Measurements from ENCODE around the gene RNF43.

Gene RNF43

DNA sequence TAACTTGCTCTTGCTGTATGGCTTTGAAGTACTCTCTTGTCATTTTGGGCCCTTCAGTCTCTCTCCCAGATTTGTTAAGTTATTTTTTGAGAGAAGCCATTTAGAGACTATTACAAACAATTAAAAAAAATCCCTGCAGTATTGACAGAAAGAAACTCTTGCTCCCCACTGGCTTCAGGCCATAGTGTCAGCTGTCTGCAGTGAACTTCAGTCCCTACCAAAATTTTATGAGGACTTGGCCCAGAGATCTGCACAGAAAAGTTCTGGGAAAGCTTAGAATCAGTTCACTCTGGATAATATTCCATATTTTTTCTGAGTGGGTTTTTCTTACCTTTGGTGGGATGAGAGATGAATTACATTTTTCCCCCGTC is 34.5 kb downstream of the RNF43 start:
- FAIRE-seq (no peak), DNase-seq (ENCODE audit: low spot score) (no peak)

DNA sequence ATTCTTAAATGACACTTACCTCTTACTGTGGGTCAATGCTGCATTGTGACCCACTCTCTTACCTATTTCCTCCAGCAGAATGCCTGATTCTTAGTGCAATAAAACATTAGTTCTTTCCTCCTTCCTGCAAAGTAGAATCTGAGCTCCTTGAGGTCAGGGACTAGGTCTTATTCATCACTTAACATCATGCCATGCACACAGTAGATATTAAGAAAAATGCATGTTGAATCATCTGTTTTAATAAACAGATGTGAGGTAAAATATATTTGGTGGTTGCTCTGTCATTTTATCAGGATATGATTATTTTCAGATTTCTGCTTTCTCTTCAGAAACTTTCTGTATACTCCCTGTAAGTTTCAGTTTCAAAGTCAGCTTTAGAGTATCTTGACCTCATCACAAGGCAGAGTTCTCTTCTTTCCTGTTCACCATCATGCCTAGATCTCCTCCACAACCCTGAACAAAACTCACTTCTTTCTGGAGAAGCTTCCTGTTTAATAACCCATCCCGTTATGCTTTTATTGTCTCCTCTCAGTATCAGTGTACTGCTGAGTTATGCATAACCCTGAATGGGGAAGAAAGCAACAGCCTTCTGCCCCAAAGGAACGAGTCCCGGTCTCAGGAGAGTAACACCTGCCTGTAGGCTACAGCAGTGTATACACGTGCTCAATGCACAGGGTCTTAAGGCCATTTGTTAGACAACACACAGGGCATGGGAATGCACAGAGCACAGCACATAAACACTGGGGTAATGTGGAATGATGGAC is 35.0 kb downstream of the RNF43 start:
- FAIRE-seq: peak; percentile 91
- no peak for DNase-seq (ENCODE audit: low spot score)

DNA sequence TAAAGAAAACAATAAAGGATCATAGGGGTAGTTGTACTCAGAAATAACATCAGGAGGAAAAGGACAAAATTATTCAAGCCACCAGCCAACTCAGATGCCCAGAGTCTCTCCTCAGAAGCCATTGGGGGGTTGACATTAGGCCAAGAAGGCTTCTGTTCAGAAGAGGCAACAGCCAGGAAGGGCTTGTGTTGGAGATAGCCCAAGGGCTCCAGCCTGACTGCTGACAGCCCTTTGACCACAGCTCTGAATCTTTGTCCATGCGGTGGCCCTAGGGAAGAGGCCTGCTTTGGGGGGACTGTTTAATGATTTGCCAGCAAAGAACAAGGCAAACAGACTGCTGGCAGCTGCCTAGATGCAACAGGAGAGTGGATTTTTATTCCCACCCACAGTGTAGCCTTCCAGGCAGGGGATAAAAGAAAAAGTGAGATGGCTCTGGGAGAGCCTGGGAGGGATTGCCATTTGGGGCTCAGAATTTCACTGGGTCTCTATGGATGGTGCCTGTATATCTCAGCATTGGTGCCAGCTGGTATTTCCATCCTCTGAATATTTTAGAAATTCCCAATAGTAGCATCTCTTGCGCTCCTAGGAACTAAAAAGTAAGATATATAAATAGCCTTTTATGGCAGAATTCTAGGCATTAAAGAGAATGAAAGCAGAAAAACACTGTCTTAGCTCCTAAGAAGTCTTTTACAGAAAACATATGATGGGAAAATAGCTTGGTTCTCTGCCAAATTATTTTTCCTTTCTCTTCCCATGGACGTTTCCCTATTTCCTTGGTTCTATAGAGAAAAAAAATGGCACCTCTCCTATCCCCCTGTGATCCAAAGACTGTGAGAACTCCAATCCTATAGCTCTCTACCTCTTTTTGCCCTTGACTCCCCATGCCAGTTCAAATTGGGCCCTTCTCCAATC is 36.0 kb downstream of the RNF43 start:
- no peak for FAIRE-seq
- no peak for DNase-seq (ENCODE audit: low spot score)

DNA sequence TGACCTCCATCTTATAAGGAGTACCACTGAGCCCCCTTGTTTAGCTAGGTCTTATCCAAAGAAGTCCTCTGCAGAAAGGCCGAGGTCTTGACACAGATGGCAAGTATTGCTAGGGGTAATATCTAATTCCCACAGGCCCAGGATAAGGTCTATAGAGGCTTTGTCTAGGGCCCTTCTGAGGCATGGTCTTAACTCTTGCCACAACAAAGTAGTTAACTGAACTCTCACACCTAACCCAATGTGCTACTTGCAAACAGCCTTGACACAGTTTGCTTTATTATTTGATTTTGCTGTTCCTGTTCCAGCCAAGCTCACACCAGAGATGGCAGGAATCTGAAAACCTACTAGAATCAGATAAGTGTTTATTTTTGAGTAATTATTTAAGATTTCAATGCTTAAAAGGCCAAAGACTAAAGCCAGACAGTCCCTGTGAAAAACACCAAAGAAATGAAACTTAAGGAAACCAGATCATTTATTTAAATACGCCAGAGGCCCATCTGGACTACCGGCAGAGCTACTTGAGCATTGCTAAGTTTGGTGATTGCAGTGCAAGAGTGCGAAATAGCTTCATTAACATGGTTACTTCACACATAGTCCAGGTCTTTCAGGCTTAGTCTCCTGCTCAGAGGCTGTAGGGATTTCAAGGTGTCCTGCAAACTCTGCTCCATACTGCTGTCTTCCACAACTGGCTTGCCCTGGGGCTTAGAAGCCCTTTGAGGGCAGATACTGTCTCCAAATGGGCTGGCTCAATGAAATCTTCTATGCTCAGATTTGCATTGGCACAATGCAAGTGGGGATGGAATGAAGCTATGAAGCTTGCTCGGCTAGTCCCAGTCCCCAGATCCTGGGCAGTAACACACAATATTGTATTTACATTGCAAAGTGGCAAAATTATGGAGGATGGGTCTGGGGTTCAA is 36.9 kb downstream of the RNF43 start:
- DNase-seq (ENCODE audit: low spot score): no peak
- FAIRE-seq: peak; percentile 92

DNA sequence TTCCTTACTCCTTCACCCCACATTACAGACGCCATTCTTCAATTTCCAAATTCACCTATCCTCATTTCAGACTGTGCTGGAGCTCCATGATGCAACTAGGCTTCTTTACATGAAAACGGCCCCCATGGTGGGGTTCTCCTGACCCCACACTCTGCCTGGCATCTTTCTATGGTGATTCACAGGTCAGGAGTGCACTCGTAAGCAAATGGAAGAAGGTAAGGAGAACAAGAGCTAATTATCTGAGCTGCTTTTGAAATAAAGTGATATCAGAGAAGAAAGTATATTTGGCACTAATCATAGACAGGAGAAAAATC is 37.9 kb downstream of the RNF43 start:
- DNase-seq (ENCODE audit: low spot score) (no peak), FAIRE-seq (no peak)

DNA sequence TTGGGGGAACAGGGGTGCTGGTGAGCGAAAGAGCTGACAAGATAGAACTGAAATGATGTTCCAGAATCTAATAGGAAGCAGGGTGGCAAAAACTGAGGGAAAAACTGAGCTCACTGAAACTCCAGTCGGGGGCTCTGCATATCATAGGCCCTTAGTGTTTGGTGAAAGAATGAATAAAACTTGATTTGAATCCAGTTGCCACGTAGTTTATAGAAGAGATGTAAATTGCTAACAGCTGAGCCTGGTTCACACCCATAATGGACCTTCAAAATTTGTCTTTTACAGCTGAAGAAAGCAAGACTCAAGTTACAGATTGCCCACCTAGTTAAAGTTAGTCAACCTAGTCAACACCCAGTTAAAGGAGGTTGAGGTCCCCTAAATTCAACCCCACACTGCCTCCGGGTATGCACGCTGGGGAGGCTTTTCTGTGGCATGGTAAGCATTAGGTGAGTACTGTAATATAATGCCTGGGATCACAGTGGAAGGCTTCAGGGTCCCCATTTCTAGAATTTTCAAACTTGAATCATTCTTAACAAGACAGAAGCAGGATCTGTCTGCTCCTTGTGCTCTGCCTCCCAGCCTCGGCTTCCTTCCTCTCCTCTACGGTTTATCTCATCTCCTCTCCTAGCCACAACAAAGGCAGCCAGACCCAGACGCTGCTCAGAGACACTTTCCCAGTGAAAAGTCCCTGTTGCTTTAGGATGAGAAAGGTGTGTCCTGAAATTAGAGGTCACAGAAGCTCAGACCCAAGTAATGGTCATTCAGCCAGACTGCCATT is 38.4 kb downstream of the RNF43 start:
- DNase-seq (ENCODE audit: low spot score) (no peak), FAIRE-seq (peak; percentile 5)

DNA sequence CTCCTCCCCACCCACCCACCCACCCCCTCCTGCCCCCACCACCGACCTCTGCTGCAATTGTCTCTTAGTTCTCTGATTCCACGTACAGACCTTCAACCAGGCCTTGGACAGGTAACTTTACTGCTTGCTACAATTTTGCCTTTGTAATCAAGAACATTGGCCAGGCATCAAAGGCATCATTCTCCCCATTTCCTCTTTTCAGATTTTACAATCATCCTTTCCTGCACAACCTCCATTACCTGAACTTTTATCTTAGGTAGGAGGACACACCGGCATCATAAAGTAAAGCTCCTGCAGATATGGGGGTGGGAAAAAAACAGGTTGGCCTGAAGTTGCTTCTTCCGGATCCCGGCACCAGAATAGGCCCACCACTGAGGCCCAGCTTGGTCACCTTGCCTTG is 39.7 kb downstream of the RNF43 start:
- FAIRE-seq: peak; percentile 87

DNA sequence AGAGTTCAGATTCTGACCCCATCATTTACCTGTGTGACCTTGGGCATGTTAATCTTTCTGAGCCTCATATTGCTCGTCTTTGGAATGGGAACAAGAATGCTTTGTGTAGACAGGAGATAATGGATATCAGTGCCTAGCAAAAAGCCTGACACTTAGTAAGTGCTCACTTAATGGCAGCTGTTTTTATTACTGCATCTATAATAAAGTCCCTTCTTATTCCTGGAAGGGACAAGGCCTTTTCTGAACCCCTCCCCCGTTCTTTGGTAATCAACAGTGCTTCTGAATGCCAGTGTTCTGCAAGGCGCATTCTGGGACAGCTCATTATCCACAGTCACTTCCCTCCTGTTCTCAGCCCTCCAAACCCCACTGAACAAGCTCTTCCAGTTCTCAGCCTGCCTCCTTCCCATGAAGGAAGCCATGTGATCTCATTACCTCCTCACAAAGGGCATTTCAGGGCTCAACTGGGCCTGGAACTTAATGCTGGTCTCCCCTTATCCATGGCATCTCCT is 40.2 kb downstream of the RNF43 start:
- no peak for DNase-seq (ENCODE audit: low spot score)
- FAIRE-seq: no peak

More for the DNA sequence above, 39.7 kb downstream of the RNF43 start:
- no peak for DNase-seq (ENCODE audit: low spot score)

DNA sequence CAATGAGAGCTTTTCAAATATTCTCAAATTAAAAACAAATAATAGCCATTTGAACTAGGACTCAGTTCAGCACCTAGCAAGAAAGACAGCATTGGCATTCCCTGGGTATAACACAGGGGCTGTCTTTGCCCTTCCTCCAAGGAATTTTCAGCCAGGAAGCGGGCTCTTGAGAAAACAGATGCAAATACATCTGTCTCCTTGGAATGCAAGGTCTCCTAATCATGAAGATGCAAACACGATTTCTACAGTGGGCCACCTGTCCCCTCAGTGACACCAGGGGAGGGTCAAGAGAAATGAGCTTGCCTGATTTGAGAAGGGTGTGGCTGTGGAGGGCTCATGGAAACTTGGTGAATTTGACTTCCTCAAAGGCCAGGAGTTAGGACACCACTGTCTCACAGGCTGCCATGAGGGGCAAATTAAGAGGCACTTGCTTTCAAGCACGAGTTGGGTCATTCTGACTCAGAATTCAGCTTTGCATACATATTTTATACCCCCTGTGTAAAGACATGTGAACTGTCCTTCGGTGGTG is 40.8 kb downstream of the RNF43 start:
- DNase-seq (ENCODE audit: low spot score) (no peak), FAIRE-seq (peak; percentile 69)

DNA sequence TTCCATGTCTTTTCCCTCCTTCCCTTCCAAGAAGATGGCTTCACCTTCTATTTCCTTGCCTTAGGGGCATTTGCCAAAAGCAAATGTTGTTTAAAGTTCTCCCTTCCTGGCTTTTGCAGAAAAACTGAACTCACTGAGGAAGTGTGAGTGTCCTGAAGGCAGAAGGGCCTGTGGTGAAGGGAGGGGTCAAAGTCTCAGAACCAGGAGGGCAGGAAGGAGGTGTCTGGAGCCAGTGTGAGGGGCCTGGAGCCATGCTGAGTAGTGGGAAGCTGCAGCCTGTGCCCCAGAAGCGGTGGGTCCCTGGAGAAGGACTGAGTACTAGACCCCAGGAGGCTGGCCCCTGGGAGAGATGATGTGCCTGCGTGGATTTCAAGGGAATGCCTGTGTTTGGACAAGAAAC is 41.5 kb downstream of the RNF43 start:
- FAIRE-seq (no peak), DNase-seq (ENCODE audit: low spot score) (no peak)

DNA sequence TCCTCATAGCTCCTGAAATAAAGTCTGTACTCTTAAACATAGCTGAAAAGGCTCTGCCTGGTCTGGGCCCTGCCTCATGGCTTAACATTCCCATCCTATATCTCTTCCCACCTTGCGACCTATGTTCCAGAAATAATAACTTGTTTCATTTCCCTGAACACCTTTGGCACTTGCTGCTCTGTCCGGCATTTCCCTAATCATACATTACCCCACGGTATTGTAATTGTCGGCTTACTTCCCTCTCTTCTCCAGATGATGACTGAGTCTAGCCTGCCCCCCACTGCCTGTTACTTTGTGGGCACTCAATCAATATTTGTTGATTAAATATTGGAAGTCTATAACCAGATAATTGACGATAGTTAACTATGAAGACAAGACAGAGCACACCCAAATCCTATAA is 42.1 kb downstream of the RNF43 start:
- no peak for FAIRE-seq

DNA sequence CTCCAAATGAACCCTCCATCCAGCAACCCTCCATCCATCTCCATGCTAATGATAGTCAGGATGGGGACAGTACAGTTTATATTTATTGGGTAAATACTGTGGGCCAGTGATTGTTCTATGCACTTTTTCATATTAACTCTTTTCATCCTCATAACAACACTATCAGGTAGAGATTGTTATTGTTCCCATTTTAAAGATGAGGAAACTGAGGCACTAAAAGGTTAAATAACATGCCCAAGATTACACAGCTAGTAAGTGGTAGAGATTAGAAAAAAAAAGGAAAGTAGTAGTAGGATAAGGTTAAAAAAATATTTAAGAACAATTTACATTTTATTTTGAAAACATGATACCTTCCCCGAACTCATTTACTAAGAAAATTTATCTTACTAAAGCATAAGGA is 43.4 kb downstream of the RNF43 start:
- FAIRE-seq (no peak), DNase-seq (ENCODE audit: low spot score) (no peak)

More for the DNA sequence above, 42.1 kb downstream of the RNF43 start:
- DNase-seq (ENCODE audit: low spot score): no peak

DNA sequence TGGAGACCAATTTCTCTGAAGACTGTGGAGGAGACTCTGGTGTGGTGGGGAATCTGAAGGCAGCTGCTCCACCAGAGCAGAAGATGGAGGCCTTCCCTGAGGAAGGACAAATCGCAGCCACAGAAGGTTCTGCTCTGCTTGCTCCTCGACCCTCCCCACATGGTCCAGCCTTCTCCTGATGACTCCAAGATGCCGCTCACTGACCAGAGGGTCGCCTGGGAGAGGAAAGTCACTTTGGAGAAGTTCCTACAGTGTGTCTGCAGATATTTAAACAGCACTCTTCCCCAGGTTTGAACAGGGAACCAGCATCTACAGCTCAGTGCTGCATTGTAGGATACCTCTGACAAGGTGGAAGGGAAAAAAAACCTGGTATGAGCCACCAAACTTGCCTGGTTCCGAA is 44.3 kb downstream of the RNF43 start:
- FAIRE-seq: no peak
- DNase-seq (ENCODE audit: low spot score): no peak

DNA sequence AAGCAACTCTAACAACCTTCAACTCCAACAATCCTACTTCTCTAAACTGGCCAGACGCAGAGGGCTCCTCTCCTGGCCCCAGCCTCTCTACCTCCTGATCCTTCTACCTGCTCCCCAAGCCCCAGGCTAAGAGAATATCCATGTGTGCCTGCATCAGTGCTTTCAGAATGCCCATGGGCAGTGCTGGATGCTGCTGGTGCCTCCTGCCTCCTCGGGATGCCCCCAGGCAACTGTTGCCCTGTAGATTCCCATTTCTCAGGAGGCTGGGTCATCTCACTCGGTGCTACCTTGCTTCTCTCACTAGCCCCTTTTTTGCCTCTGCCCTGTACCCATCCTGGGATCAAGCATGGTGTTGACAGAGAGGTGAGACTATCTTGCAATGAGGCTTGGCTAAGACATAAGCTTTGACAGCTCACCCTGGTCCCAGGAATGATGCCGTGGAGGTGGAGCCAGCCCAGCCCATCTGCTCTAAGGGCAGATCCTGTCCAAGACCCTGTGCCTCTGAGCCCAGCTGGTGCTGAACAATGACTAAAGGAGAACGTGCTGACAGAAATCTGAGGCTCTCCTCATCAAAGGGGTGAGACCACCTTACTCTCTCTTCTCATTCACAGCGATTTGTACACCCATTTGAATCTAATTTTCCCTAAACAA is 45.9 kb downstream of the RNF43 start:
- no peak for DNase-seq (ENCODE audit: low spot score)
- FAIRE-seq: no peak

DNA sequence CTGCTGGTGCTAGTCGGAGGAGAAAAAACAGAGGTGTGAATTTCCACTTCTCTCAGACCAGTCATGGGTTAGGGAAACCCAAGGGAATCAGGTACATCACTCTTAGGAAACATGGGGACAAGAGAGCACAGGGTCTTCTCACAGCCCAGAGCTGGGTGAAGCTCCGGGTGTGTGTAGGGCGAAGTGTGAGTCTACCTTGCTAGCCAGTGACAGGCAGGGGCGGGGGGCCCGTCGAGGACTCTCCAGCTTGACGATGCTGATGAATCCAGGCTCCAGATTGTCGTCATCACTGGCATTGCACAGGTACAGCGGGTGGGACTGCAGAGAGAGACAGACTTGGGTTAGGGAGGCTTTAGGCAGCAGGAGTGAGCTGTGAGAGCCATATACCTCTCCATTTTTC is 46.6 kb downstream of the RNF43 start:
- DNase-seq (ENCODE audit: low spot score) (no peak), FAIRE-seq (no peak)

DNA sequence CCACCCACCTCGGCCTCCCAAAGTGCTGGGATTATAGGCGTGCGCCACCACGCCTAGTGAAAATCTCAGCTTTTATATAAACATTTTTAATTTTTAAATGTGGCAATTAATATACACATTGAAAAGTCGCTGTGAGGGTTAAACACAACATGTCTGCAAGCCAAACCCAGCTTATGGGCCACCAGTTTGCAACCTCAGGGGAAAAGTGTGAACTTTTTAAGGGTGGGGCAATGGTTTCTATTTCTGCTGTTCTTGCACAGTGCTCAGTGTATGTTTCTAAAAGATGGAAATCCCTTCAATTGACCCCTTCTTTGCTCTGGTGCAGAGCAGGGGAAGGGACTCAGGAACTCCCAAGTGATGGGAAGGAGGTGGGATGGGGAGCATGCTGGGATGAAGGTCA is 47.0 kb downstream of the RNF43 start:
- no peak for FAIRE-seq
- no peak for DNase-seq (ENCODE audit: low spot score)

DNA sequence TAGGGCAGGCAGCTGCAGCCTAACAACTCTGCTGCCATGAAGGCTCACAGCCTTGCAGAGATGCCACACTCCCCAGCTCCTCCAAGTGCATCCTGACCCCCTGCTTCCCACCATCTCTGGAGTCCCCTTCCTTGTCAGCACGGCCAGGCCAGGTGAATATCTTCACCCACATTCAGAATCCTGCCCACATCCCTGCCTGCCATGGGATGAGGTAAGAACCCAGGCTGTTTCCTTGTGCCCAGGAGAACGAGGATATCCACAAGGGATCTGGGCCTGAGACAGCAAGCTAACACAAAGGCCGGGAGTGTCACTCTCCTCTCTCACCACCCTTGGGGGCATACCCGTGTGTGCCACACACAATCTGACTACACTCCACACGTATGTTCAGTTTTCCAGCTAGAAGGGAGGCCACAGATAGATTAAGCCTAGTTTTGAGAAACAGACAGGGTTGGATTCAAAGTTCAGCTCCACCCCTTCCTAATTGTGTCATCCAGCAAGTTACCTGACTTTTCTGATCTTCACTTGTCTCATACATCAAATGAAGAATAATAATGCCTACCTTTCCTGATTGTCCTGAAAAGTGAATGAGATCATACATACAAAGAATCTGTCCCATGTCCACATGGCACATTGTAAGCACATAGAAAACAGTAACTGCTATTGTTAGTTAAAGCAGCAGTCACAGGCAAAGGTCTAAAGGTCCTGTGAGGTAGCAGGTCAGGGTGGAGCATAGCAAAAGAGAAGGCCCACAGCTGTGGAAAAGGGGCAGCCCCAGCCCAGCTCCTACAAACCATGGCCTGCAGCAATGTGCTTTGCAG is 47.9 kb downstream of the RNF43 start:
- DNase-seq (ENCODE audit: low spot score) (no peak), FAIRE-seq (peak; percentile 84)

DNA sequence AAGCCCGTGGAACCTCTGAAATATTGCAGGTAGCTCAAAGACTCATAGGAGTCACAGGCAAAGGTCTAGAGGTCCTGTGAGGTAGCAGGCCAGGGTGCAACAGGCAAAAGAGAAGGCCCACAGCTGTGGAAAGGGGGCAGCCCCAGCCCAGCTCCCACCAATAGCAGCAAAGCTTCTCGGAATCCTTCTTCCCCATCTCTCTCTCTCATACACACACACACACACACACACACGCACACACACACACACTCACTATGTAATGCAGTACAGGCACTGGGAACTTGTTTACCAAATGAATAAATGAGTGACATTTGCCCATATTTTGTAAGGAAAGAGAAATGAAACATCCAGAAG is 48.5 kb downstream of the RNF43 start:
- FAIRE-seq (no peak), DNase-seq (ENCODE audit: low spot score) (no peak)
